SK-N-SH (cell line): Measurements from ENCODE around the gene LIX1.

Experiments
- CHD2 ChIP-seq: fragments of 150-350 bp; IDR thresholded peaks from 2 replicates; pipeline ENCODE4 v1.6.1; 2018; ENCODE audit warnings: low read length; ENCODE audit not compliant: partially characterized antibody
- CTCF ChIP-seq: fragments of 200-600 bp; sonication (generic); IDR thresholded peaks from 2 replicates; pipeline ENCODE4 v1.6.1; 2017; ENCODE audit warnings: antibody characterized with exemption, mild to moderate bottlenecking, moderate library complexity
- GABPA ChIP-seq: IDR thresholded peaks from 2 replicates; pipeline ENCODE4 v1.4.0; 2012; ENCODE audit warnings: low read depth, mild to moderate bottlenecking
- MAX ChIP-seq: IDR thresholded peaks from 2 replicates; pipeline ENCODE4 v1.4.0; 2012; ENCODE audit warnings: low read depth
- MXI1 ChIP-seq: IDR thresholded peaks from 2 replicates; pipeline ENCODE4 v1.6.1; 2012; ENCODE audit warnings: mild to moderate bottlenecking, low read depth, low read length, improper control_type of control experiment
- RCOR1 ChIP-seq: fragments of 150-350 bp; IDR thresholded peaks from 2 replicates; pipeline ENCODE4 v1.6.1; 2017; ENCODE audit warnings: antibody characterized with exemption, low read length
- USF2 ChIP-seq: fragments of 150-350 bp; IDR thresholded peaks from 2 replicates; pipeline ENCODE4 v1.6.1; 2017; ENCODE audit warnings: antibody characterized with exemption, low read length, low read depth, borderline replicate concordance

GRCh38 chr5:97100476-97100875 is 41.9 kb downstream of the LIX1 start:
- TF ChIP-seq GABPA = no peak
- TF ChIP-seq USF2 = no peak
- TF ChIP-seq MAX = no peak
- TF ChIP-seq MXI1 = no peak
- no peak for TF ChIP-seq CTCF
- TF ChIP-seq RCOR1 = no peak
- no peak for TF ChIP-seq CHD2
